ENCODE data around the gene SERGEF.
A peak's percentile ranks its signal among the peaks of the same experiment; 100 is the strongest.

The SERGEF gene

DNA sequence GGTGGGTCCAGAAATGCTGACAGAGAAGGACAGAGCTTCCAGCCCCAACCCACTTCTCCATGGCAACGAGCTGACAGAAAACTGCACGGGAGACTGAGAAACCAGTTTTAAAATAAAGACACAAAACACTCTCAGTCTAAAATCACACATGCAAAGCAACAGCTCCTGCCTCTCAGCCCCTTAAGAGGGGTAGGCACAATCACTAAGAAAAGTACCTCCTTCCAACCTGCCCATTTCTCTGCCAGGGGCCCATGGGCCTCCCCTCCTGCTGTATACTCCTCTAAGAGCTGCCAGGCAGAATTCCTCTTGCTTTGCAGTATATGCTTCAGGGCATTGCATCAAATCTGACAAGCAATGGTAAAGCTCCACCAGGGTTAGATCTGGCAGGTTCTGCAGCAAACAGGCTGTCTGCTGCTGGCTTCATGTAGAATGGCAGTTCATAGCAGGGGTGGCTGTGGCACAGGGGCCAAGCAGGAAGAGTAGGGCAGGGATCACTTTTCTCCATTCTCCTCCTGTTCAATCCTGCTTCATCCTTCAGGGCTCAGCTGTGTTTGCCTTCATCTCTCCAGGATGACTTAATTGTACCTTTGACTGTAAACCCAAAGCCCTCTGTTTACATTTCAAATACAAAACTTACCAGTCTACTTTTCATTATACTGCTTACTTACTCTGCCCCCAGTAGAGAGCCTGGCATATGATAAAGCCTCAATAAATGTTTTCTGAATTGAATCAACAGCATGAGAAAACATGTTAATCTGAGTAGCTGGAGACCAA, 200.6 kb downstream of the SERGEF start:
- DNase-seq: peak; percentile 37 to 96 (median 77)

- DNase-seq: no peak
These were observed 201.5 kb downstream of the SERGEF start for GRCh38 chr11:17811352-17811751.

DNA sequence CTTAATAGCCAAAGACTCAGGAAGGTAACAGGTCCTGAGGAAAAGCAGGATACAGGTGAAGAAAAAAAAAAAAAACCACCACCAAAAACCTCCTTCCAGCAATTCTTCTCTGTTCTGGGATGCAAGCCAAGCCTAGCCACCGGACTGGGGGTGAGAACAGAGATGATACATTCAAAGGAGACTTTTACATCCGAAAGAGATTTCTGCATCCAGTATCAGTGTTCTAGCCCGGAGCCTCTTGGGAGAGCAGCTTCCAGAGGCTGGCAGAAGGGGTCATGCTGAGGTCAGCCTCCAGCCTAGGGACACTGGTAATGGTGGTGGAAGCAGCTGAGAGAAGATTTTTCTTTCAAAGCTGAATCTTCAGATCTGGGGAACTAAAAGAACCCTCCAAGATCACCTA, 202.1 kb downstream of the SERGEF start:
- peak in 1 of 3 experiments; percentile 5 for DNase-seq

- DNase-seq: no peak
These were observed 202.8 kb downstream of the SERGEF start for GRCh38 chr11:17810041-17810440.

DNA sequence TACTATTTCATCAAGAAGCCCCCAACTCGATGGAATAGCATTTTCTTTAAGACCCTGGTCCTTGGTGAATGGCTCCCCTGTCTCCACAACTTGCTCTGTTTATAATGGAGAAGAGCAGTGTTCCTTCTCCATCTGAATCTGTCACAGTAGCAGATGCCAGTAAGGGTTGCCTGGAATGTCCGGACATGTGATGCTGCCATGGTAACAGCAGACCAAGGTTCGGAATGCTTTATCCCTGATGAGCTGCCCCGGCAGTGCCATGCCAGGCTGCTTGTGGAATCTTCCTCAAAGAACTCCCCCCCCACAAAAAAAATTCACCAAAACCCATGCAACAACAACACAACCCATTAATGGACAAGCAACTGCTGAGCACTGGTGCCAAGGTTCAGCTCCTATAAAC, 205.8 kb downstream of the SERGEF start:
- DNase-seq: no peak

DNA sequence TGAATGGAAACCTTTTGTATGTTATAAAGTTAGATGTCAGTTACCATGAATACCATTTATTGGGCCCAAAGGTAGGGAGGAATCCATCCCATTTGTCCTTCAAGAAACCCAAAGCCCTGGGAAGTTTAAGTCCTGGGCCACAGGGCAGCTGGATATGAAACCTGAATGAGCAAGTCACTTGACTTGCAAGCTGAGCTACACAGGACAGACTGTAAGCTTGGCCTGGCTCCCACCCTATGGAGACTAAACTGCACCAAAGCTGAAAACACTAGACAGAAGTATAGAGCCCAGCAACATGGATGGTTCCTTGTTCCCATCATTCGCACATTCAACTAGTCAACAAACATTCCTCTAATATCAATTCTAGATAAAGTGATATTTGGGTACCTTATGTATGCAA, 207.0 kb downstream of the SERGEF start:
- no peak for DNase-seq

DNA sequence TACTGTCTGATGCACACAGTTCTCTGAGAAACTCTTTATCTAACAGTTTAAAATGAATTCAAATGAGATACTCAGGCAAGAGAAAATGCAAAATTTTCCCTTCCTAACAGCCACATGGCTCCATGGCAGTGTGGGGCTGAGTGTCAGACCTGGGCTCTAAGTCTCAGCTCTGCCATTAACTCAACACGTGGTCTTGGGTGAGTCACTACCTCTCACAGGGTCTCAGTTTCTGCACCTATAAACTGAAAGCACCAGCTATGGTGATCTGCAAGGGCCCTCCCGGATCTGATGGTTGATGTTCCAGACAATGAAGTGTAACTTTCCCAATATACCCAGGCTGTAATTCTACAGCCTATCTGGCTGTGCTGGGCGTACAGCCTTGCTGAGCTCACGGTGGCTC, 207.8 kb downstream of the SERGEF start:
- no peak for DNase-seq

DNA sequence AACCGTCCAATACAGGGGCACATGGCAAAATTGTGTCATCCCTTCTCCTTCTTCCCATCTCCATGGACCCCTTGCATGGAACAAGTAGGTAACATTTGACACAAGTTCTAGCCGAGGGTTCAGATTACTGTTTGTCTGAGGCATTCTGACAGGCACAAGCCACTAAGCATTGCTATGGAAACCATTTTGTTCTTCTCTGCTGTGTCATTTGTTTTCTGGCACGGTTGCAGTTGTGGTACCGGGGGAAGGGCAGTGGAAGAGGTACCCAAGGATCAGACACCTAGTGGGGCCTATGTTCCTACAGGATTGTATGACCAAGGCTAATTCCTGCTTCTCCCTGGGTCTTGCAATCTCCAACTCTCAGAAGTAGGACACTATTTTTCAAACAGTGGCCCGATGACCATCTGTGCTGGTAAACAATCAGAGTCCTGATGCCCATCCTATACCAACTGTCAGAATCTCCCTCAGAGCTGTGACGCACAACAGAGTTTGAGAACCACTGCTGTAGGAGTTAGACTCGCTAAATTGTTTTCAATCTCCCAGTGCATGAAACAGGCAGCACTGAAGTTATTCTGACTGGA, 209.0 kb downstream of the SERGEF start:
- peak; percentile 25 to 57 (median 50) for DNase-seq

GRCh38 chr11:17802491-17802890, 210.4 kb downstream of the SERGEF start:
- no peak for DNase-seq

DNA sequence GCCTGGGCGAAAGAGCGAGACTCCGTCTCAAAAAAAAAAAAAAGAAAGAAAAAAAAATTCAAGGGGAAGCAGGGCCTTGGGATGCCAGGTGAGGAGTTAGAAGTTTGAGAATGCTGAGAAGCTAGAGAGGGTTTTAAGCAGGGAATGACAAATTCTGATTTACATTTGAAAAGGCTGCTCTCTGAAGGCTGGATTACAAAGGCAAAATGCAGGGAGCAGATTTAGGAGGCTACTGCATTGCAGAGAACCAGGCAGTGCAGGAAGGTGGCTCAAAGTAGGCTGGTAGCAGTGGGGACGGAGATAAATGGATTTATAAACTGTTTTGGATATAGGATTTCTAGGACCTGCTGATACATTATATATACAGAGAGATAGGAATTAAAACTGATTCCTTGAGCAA, 211.7 kb downstream of the SERGEF start:
- DNase-seq: no peak

GRCh38 chr11:17799147-17799546, 213.7 kb downstream of the SERGEF start:
- DNase-seq: no peak

- DNase-seq: no peak
These were observed 214.1 kb downstream of the SERGEF start for GRCh38 chr11:17798716-17799115.

GRCh38 chr11:17798253-17798652, 214.6 kb downstream of the SERGEF start:
- peak in 1 of 3 experiments; percentile 24 for DNase-seq

- no peak for DNase-seq
These were observed 216.7 kb downstream of the SERGEF start for GRCh38 chr11:17796154-17796553.

DNA sequence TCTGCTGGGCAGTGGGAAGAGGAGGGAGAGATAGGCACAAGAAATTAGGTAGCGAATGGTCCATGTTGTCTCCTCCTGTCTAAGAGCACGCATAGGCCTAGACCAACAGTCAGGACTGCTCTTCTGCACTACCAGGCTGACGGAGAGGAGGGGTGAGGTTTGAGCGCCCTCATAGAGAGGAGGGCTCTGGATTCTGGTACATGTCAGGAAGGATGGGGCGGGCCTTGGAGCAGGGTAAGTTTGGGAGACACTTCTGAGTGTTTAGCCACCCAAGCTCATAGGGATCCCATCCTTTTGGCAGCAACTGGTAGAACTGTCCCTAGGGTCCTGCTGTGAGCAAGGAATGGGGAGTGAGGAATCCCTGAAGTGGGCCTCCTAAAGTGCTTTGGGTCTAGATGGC, 217.9 kb downstream of the SERGEF start:
- no peak for DNase-seq

DNA sequence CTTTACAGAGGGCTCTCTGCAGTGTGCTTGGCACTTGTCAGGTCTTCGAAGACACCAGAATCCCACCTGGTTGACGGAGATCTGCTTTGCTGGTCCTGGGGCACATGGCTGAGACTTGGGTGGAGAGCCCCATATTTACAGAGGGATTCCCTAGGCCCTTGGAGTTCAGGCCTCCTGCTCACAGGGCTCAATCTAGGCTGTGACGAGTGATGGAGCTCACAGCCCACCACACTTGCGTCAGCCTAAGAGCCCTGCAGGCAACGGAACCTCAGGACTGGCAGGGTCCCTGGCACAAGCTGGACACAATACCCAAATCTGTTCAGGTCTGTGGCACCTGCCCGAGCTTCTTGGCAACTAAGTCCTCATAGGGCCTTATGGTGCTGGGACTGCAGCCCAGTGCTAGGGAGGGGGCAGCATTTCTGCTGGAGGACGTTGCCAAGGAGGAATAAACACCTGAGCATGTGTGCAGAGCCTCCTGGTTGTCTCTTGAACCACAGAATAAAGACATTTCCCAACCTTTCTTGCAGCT, 219.1 kb downstream of the SERGEF start:
- DNase-seq: no peak

DNA sequence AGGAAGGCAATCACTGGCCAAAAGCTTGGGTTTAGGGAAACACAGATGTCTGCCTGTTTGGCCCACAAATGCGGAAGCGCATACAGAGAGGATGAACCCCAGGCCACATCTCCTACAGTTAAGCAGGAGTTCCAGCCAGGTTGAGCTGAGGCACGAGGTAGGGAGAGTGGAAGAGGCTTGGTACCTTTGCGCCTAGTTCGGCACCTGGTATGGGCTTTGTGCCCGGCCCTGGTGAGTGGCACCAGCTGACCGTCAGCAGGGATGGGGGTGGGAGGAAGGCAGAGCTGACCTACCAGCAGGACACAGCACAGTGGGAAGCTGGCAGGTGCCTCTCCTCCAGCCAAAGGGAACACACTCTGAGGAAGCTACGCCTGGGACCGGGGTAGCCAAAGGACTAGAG, 220.7 kb downstream of the SERGEF start:
- DNase-seq: peak in 1 of 3 experiments; percentile 2

GRCh38 chr11:17791144-17791543, 221.7 kb downstream of the SERGEF start:
- DNase-seq: no peak

DNA sequence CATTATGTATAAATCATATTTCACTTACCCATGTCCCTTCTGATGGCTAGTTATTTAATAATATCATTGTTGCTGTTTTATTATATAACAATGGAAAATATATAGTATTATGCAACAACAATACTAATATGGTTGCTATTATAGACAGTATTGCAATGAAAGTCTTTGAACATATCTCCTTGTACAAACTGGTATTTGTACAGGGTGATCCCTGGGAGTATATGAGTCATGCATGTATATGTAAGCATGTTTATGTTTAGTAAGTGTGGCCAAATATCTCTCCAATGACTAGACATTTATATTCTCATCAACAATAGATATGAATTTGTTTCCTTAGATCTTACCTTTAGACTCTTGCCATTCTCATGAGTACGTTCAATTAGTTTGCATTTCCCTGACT, 222.4 kb downstream of the SERGEF start:
- no peak for DNase-seq

GRCh38 chr11:17788084-17788483, 224.8 kb downstream of the SERGEF start:
- DNase-seq: no peak

GRCh38 chr11:17786824-17787525, 225.9 kb downstream of the SERGEF start:
- peak in 1 of 3 experiments; percentile 20 for DNase-seq

DNA sequence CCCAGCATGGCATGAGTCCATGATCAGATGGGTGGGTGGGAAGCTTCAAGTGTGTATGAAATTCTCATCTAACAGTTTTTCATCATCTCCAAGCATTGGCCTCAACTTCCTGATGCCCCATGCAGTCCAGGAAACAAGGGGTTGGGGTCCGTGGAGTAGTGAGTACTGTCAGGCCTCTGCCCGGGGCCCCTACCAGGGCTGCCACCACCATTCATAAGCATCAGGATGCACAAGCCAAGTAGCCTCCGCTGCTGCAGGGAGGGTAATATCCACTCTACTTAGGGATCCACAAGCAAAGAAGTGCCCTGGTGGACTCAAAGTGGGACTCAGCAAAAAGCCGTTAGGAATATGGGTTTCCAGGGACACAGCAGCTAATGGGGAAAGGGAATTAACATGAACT, 229.0 kb downstream of the SERGEF start:
- DNase-seq: no peak

GRCh38 chr11:17782603-17783337, 230.1 kb downstream of the SERGEF start:
- DNase-seq: no peak

Measured in NCI-H1417 (cell line).